Endometrial microvascular endothelial cells (primary cell): ENCODE results near the gene SAP30. TPM values are rescaled to one million over a fixed set of nuclear protein-coding genes. Genes with fewer than 3 reads are reported as not detected.

Experiments used
- in situ Hi-C: cut with HindIII; loops from 2 replicates; pipeline ENCODE4 v1.10.0; 2017; ENCODE audit warnings: low sequenced_read_pairs, low pct_unique_long_range_greater_than_20kb; ENCODE audit errors: inconsistent ontology term
- total RNA-seq: library from RNA; depleted of rRNA; stranded (reverse); fragments of >200 nt; gene quantifications from one replicate; pipeline ENCODE4 v1.2.3, GENCODE V29; 2015; ENCODE audit errors: inconsistent ontology term

Gene SAP30
- total RNA-seq, 1 donor from 2014 or later, result 12.3 TPM

DNA sequence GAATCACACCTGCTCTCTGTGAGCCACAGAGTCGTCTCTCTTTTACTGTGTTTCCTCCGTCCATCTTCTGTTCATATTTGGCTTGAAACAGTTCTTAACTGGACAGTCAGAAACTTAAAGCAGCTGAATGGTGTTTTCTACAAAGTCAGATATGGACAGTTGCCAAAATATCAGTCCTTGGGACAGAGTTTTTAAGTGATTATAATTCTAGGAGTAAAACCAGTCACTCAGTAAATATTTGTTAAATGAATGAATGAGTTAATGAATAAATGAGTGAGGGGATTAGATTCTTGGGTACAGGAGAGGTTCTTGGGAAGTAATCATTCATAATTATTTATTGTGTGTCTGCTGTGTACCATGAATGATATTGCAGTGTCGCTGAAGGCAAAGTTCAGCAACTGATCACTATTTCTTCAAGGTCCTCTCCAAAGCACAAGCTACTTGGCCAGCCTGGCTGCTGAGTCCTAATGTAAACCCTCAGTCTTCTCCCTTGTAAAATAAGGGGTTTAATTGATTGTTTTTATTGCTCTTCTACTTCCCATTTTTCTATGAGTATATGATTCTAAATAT is 33.6 kb downstream of the SAP30 start:
- in situ Hi-C loops, result no loop called here

- in situ Hi-C loops, result no loop called here
These were observed 35.3 kb downstream of the SAP30 start for GRCh38 chr4:173405840-173406606.

GRCh38 chr4:173410079-173410478 is 39.3 kb downstream of the SAP30 start:
- in situ Hi-C loops, result no loop called here

- in situ Hi-C loops, result no loop called here
These were observed 40.4 kb downstream of the SAP30 start for GRCh38 chr4:173411106-173411693.

DNA sequence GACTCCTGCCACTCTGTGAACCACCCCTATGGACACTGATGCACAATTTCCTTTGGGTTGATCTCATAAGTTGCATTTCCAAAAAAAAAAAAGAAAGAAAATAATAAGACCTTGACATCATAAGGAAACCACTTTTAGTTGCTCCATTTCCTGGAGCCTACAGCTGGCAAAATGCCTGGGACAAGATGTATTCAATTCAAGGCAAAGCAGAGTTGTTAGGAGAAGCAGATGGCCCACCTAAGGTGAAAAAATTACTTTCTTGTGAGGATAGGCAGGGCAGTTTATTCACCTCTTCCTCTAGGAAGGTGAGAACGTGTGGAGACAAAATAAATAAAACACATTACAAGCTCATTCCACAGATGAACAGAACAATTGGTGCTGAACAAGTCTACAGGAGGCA is 42.3 kb downstream of the SAP30 start:
- in situ Hi-C loops, result no loop called here

DNA sequence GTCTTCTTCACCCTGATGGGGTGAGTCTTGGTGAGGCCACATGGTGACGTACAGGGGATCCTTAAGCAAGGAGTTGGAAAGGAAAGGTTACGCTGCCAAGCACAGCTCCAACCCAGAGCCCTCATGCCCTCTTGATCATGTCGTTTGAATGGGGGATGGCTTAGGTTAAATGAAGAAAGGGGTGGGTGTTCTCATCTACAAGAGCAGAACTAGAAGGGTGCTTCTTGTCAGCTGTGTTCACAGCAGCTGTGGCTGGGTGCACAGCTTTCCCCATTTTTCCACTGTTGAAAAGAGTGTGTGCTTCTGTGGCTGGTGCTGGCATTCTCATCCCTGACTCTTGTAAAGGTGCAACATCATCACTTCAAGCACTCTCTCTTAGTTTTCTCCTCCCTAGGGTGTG is 43.7 kb downstream of the SAP30 start:
- in situ Hi-C loops, result no loop called here

DNA sequence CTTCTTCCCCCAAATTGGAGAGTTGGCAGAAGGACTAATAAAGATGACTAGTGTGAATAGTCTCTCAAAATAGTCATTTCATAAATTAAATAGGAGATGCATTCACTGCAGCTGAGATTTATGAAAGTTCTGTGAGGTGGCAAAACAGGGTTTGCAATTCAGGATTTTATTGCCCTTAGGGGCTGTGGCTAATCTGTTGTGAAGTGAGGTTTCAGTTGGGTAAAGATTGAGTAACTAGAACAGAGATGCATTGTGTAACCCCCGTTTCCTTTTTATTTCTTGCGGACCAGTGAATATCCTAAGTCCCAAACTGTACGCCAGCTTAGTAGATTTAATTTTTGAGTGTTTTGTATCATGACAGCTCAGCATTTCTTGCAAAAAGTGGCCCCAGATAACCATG is 44.3 kb downstream of the SAP30 start:
- in situ Hi-C loops, result no loop called here

DNA sequence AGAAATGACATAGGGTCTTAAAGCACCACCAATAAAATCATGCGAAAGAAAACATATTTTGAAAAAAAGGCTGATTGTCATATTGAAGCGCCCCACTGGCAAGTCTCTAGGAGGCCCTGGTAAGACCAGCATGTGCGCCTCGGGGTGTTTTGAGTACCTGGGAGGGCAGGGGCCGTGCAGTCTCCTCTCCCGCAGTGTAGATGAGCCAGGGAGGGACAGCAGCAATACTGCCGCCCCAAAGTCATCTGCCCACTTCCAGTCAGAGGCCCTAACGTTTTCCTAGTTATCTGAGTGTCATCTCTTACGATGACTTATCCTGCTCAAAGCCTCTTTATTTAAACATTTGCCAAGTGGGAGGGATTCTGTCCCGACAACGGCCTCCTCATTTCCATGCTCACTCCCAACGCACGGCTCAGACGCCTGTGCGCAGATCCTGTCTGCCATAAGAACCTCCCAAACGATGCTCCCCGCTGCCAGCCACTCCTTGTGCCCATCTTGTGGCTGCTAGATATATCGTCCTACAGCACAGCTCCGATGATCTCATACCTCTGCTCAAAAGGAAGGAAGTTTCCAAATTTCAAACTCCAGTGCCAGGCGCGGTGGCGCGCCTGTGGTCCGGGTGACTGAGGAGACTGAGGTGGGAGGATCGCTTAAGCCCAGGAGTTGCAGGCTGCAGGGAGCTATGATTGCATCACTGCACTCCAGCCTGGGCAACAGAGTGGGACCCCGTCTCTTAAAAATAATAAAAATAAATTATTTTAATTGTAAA is 45.3 kb downstream of the SAP30 start:
- in situ Hi-C loops, result no loop called here

GRCh38 chr4:173417833-173418232 is 47.1 kb downstream of the SAP30 start:
- in situ Hi-C loops, result no loop called here

DNA sequence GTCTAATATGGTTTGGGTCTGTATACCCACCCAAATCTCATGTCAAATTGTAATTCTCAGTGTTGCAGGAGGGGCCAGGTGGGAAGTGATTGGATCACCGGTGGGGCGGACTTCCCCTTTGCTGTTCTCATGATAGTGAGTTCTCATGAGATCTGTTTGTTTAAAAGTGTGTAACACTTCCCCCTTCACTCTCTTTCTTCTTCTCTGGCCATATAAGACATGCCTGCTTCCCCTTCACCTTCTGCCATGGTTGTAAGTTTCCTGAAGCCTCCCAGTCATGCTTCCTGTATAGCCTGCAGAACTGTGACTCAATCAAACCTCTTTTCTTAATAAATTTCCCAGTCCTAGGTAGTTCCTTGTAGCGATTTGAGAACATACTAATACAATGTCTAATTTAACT is 47.9 kb downstream of the SAP30 start:
- in situ Hi-C loops, result no loop called here

DNA sequence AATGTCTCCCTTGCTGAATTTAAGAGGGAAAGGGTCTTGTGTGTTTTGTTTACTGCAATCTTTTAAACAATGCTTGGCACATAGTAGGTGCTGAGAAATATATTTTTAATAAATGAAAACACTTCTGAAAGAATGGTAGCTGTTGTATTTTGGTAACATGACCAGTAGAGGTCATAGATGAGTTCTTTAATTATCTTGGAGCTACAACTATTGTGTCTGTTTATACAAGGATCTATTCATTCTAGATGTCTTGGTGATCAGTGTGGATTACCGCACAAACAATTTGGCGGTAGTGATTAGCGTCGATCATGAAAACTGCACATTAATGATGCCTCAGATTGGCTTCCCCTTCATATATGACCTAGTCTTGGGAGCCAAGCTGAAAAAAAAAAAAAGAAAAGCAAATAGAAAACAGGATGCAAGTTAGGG is 49.6 kb downstream of the SAP30 start:
- in situ Hi-C loops, result no loop called here

DNA sequence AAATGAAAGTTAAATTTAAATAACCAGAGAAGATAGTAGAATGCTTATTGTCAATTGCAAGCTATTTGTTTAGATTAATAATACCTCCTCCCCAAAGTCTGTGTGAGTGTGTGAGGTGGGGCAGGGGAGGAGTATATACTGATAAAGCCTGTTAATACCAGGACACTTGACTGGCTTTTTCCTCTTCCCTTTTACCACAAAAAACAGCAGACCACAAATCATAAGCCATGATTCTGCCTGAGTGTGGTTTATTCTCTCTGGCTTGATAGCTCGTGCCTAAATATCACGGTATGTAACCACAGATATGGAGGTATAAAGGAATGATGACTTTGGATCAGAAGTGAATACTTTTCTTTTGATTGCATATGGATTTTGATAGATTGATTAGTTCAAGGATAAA is 50.0 kb downstream of the SAP30 start:
- in situ Hi-C loops, result no loop called here

- in situ Hi-C loops, result no loop called here
These were observed 54.4 kb downstream of the SAP30 start for GRCh38 chr4:173424899-173425805.

- in situ Hi-C loops, result no loop called here
These were observed 55.3 kb downstream of the SAP30 start for GRCh38 chr4:173426064-173426463.

Other genes with a start within 250 kb of the SAP30 start
- gene GALNT7, start 202.1 kb upstream of the SAP30 start, total RNA-seq, result 38.7 TPM
- 77.2 TPM for gene HMGB2, start 36.6 kb upstream of the SAP30 start, total RNA-seq
- not detected for gene SCRG1, start 28.2 kb downstream of the SAP30 start, total RNA-seq
- gene HAND2, start 159.3 kb downstream of the SAP30 start, total RNA-seq, result not detected